Activated CD4-positive, alpha-beta T cell treated with anti-CD3 and anti-CD28 coated beads for 36 hours (primary cell): ENCODE data around the gene TEX13D. TPM values are rescaled to one million over a fixed set of nuclear protein-coding genes. Genes with fewer than 3 reads are reported as not detected.
A peak's percentile ranks its signal among the peaks of the same experiment; 100 is the strongest.

ENCODE experiments used
- ATAC-seq: fragments of 200-7000 bp; cut with Tn5 transposase; one replicate; pipeline ENCODE4 v1.10.0; 2021; ENCODE audit warnings: mild to moderate bottlenecking, moderate library complexity
- CTCF ChIA-PET: fragments of 350-600 bp; sonication (Branson Sonifier 250); formaldehyde crosslinking; loops from one replicate; lab custom pipeline; 2021; ENCODE audit warnings: antibody characterized with exemption; lab: Charles Lee
- POLR2A ChIA-PET: fragments of 350-600 bp; sonication (Branson Sonifier 250); formaldehyde crosslinking; loops from one replicate; lab custom pipeline; 2021; ENCODE audit warnings: antibody characterized with exemption, inconsistent platforms; lab: Charles Lee
- DNase-seq: peaks from one replicate; pipeline ENCODE4 v3.0.0-alpha.2; 2020
- H3K27ac Mint-ChIP-seq: one replicate; pipeline ENCODE4 v1.8.0; 2021; ENCODE audit warnings: mixed read lengths
- H3K27me3 Mint-ChIP-seq: one replicate; pipeline ENCODE4 v1.8.0; 2021; ENCODE audit warnings: mixed read lengths
- H3K36me3 Mint-ChIP-seq: one replicate; pipeline ENCODE4 v1.8.0; 2021; ENCODE audit warnings: low read depth, mixed read lengths
- H3K4me1 Mint-ChIP-seq: one replicate; pipeline ENCODE4 v1.8.0; 2021; ENCODE audit warnings: mixed read lengths
- H3K4me3 Mint-ChIP-seq: one replicate; pipeline ENCODE4 v1.8.0; 2021; ENCODE audit warnings: mild to moderate bottlenecking, moderate library complexity, mixed read lengths
- H3K9me3 Mint-ChIP-seq: one replicate; pipeline ENCODE4 v1.8.0; 2021; ENCODE audit warnings: low read depth, mixed read lengths
- intact Hi-C, 2 experiments: fragments of 100-400 bp; cut with DNase I in 1 of 2; cut with micrococcal nuclease in 1 of 2; formaldehyde crosslinking; loops; one replicate each; pipeline versions ENCODE4 v1.14.2 to v1.15.1; 2022 to 2024; cut with DNase I, micrococcal nuclease
- total RNA-seq, 2 experiments: library from RNA; stranded (reverse); gene quantifications; one replicate each; pipeline ENCODE4 v1.2.3, GENCODE V29; 2021

TEX13D gene
- total RNA-seq, 2 experiments from 2014 or later, result not detected

DNA sequence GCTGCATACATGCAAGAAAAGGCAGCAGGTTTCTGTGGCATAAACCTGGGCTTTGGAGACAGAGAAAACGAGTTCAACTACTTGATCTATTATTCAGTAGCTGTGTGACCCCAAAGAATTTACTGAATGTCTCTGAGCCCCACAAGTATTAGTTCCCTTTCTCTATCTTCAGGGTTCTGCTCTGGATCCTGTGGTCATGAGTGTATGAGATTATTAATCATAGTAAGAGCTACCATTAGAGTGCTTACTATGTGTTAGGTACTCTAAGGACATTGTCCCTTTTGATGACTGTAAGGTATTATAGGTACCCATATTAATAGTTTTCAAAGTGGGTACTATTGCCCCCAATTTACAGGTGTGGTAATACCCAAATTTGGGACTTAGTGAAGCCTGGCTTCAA lies 5.5 kb downstream of the TEX13D start:
- ATAC-seq, result peak; percentile 19
- DNase-seq, result no peak
- Mint-ChIP-seq H3K36me3 (no peaks in the 10 kb centered on the region), H3K27ac (no peak overlapping the region), H3K27me3 (no peaks in the 10 kb centered on the region), H3K9me3 (no peaks in the 10 kb centered on the region), H3K4me1 (peaks cover 51% of the 10 kb centered on the region), H3K4me3 (no peak overlapping the region)
- ChIA-PET POLR2A (no interaction called here), CTCF (interaction anchor here (0.8 to 1.3 kb wide), 3 partner anchors 8 to 123 kb away, joined by 3 to 7 read pairs (median 3); partner anchors contain the start of gene SH2D1A)
- intact Hi-C loops, result no loop called here

DNA sequence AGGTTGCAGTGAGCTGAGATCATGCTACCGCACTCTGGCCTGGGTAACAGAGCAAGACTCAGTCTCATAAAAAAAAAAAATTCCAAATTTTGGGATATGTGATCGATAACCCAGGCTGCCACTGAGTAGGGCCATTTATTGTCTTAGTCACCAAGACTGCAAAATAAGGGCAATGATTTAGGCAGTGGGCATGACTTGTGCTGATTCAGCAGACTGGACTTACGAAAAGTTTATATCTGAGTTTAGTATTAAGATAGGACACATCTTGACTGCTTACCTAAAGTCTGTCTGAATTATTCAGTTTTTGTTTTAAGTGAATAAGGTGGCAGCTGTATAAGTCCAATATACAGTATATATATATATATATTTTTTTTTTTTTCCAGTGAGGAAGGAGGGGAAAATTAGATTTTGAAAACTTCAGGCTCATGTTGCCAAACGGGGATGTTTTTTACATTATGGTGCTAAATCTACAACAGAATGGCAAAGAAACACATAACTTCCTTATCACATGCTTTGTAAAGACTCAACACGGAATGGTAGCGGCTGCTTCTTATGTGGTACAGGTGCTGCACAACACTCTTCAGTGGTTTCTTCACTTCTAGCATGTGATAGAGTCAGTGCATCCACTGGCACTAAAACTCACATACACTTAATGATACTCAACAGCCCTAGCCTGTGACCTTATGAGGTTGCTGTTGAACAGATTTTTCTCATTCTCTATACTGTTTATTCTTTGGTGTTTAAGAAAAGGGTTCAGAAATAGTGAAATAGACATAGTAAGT lies 6.5 kb downstream of the TEX13D start:
- POLR2A ChIA-PET, result no interaction called here
- CTCF ChIA-PET, result no interaction called here

DNA sequence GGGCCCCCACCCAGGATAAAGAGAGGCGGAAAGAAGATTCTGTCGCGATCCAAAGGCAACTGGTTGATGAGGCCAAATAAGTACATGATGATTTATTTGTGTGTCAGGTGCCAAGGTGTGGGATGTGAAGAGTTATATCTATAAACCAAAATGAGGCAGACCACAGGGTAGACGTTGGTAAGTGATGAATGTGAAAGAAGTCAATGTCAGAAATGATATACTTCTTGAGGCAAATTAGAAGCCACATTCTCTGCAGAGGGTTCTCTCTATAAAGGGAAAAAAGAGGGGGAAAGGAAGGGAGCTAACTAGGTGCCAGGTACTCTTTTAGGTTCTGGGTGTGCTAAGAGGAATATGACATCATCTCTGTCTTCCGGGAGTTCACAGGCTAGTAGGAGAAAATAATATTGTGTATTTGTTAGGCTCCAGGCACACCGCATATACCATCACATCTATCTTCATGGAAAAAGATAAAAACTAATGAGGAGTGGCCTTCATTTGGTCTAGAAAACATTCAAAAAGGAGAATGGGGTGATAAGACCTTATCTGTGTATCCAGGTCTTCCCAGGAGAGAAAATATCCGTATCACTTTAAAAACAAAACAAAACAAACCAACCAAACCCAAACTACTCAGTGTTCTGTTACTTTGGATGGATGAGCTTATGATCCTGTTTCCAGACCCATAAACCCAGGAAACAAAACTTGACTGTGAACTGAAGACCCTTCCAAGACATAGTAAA lies 9.1 kb downstream of the TEX13D start:
- no peaks in the 10 kb centered on the region for H3K27me3 Mint-ChIP-seq
- peak overlapping the region; percentile 89 for H3K27ac Mint-ChIP-seq
- peak overlapping the region; percentile 45 for H3K4me3 Mint-ChIP-seq
- DNase-seq (no peak), ATAC-seq (peak; percentile 23)
- H3K36me3 Mint-ChIP-seq, result no peaks in the 10 kb centered on the region
- ChIA-PET POLR2A (interaction anchor here (0.5 kb wide), 1 partner anchor 101 kb away, joined by 9 read pairs; no protein-coding TSS in a partner anchor), CTCF (interaction anchor here (1.1 to 3.0 kb wide), 2 partner anchors 13 to 124 kb away, joined by 3 to 14 read pairs; no protein-coding TSS in a partner anchor)
- intact Hi-C loops, result loop anchor here in 1 of 2 experiments (5.0 to 10.0 kb wide), 2 partner anchors 59 to 953 kb away; no protein-coding TSS in a partner anchor
- H3K9me3 Mint-ChIP-seq, result no peaks in the 10 kb centered on the region
- peaks cover 71% of the 10 kb centered on the region for H3K4me1 Mint-ChIP-seq

More for the DNA sequence above, 6.5 kb downstream of the TEX13D start:
- Mint-ChIP-seq H3K4me1 (peaks cover 61% of the 10 kb centered on the region), H3K27me3 (no peaks in the 10 kb centered on the region), H3K9me3 (no peaks in the 10 kb centered on the region), H3K4me3 (no peak overlapping the region), H3K27ac (peak overlapping the region; percentile 42), H3K36me3 (no peaks in the 10 kb centered on the region)
- intact Hi-C loops, result no loop called here
- ATAC-seq, result peak; percentile 20
- DNase-seq, result no peak

DNA sequence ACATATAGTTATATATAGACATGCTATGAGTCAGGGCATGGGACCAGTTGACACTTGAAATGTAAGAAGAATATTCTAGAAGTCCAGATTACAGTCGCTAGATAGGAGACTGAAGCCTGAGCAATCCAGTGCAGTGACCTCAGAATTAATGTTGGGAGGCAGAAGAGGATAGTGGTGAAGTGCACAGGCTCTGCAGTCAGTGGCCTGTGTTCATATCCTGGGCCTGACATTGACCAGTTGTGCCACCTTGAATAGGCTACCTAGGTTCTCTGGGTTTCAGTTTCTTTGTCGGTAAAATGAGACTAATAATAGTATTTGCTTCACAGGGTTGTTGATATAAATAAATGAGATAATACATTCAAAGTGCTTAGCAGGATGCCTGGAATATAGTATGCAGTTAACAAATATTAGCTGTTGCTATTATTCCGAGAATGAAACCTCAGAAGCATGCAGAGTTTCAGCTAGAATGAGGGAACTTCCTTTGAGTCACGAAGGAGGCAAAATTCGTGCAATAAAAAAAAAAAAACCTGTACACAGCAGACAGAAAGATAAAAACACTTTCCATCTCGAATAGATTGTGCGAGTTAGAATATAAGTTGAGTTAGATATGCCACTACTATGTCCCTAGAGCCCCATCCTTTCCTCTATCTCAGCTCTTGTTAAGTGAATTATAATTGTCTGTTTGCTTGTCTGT lies 9.9 kb downstream of the TEX13D start:
- peaks cover 68% of the 10 kb centered on the region for H3K4me1 Mint-ChIP-seq
- intact Hi-C loops, result loop anchor here in 1 of 2 experiments (5.0 to 10.0 kb wide), 2 partner anchors 60 to 952 kb away; no protein-coding TSS in a partner anchor
- no peaks in the 10 kb centered on the region for H3K27me3 Mint-ChIP-seq
- peak overlapping the region; percentile 89 for H3K27ac Mint-ChIP-seq
- no peaks in the 10 kb centered on the region for H3K9me3 Mint-ChIP-seq
- DNase-seq (no peak), ATAC-seq (no peak)
- ChIA-PET CTCF (interaction anchor here (1.1 to 3.0 kb wide), 3 partner anchors 12 to 125 kb away, joined by 3 to 14 read pairs (median 4); no protein-coding TSS in a partner anchor), POLR2A (interaction anchor here (0.5 to 1.3 kb wide), 3 partner anchors 41 to 101 kb away, joined by 3 to 9 read pairs (median 4); no protein-coding TSS in a partner anchor)
- peak overlapping the region; percentile 45 for H3K4me3 Mint-ChIP-seq
- H3K36me3 Mint-ChIP-seq, result peaks cover 2% of the 10 kb centered on the region

DNA sequence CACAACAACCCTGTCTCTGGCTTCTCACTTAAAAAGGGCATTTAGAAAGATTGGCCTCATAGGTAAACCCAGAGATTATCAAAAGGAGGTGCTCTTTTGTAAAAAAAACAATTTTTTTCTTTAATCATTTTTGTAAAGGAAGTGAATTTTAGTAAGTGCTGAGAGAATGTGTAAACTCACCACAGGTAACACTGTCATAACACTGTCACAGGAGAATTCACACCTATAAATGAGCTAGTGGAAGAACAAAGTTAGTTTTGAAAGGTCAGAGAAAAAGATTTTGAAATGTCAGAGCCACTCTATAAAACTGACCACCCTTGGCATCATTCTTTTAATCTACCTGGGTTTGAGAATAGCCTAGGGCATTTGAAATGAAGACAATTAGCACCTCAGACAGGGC lies 10.6 kb downstream of the TEX13D start:
- peak overlapping the region; percentile 89 for H3K27ac Mint-ChIP-seq
- POLR2A ChIA-PET, result interaction anchor here (0.9 to 1.3 kb wide), 2 partner anchors 41 to 77 kb away, joined by 3 to 4 read pairs; no protein-coding TSS in a partner anchor
- intact Hi-C loops, result loop anchor here in 1 of 2 experiments (5.0 to 10.0 kb wide), 2 partner anchors 61 to 952 kb away; no protein-coding TSS in a partner anchor
- H3K36me3 Mint-ChIP-seq, result peaks cover 2% of the 10 kb centered on the region
- H3K27me3 Mint-ChIP-seq, result no peaks in the 10 kb centered on the region
- no peaks in the 10 kb centered on the region for H3K9me3 Mint-ChIP-seq
- DNase-seq (no peak), ATAC-seq (no peak)
- peaks cover 62% of the 10 kb centered on the region for H3K4me1 Mint-ChIP-seq
- peak overlapping the region; percentile 45 for H3K4me3 Mint-ChIP-seq
- CTCF ChIA-PET, result interaction anchor here (1.5 to 3.0 kb wide), 2 partner anchors 105 to 125 kb away, joined by 4 to 14 read pairs; no protein-coding TSS in a partner anchor

DNA sequence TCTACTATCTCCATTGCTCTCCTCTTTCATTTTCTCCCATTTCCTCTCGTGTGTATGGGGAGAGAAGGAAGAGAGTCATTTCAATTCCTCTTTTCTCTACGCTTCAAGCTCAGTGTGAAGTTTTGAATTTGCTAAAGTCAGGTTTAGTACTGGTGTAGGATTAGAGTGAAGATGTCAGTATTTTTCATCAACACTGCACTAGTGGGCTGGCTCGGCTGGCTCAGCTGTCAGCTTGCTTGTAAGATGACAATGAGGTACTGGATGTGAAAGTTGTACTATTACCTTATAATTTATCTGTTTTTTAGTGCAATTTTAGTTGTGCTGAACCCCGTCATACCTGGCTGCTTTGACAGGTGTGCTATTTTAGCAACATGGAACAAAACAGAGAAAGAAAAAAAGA lies 11.8 kb downstream of the TEX13D start:
- Mint-ChIP-seq H3K27ac (peak overlapping the region; percentile 90), H3K36me3 (peaks cover 2% of the 10 kb centered on the region), H3K9me3 (no peaks in the 10 kb centered on the region), H3K4me1 (peaks cover 59% of the 10 kb centered on the region), H3K27me3 (no peaks in the 10 kb centered on the region), H3K4me3 (peak overlapping the region; percentile 60)
- intact Hi-C loops, result loop anchor here in 1 of 2 experiments (5.0 to 10.0 kb wide), 2 partner anchors 62 to 951 kb away; no protein-coding TSS in a partner anchor
- ChIA-PET CTCF (interaction anchor here (1.5 kb wide), 1 partner anchor 10 kb away, joined by 3 read pairs; no protein-coding TSS in a partner anchor), POLR2A (no interaction called here)
- DNase-seq (peak; percentile 38), ATAC-seq (no peak)

DNA sequence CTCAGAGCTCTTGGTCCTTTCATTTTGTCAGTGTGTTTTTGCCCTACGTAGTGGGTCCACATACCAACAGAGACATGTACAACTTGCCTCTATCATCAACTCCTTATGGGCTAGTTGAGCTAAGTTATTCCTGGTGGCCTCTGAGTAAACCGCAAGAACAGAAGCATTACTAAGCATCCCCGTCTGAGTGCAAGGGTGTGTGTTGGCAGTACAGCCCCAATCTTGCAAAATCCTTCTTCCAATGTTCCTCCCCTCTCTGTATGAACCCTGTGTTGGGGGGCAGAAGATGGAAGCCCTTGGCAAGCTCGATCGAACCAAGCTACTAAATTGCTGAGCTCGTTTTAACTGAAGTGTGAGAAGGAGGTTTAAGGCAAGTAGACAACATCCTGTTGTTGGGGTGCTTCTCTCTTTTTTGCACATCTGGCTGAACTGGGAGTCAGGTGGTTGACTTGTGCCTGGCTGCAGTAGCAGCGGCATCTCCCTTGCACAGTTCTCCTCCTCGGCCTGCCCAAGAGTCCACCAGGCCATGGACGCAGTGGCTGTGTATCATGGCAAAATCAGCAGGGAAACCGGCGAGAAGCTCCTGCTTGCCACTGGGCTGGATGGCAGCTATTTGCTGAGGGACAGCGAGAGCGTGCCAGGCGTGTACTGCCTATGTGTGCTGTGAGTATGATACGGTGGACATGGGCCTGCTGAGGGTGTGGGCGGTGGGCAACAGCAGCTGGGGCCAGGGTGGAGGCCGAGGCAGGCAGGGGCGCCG lies 13.8 kb downstream of the TEX13D start, which contains the start of gene SH2D1A:
TSS of gene SH2D1A (plus strand) at position 447 of the 760 bp plus-strand sequence. CDS start at position 527, 80 bp downstream.
- Mint-ChIP-seq H3K9me3 (no peaks in the 10 kb centered on the region), H3K4me3 (peak within 1 kb of the TSS; percentile 88), H3K4me1 (peaks cover 46% of the 10 kb centered on the region), H3K27ac (peak within 1 kb of the TSS; percentile 95), H3K27me3 (no peaks in the 10 kb centered on the region), H3K36me3 (peaks cover 2% of the 10 kb centered on the region)
- intact Hi-C loops, result loop anchor here (2.0 to 10.0 kb wide), 8 partner anchors 45 to 949 kb away; partner anchors contain the start of gene STAG2 (in 1 of the 2)
- ATAC-seq, result peak; percentile 35
- ChIA-PET CTCF (interaction anchor here (0.6 to 1.5 kb wide), 6 partner anchors 9 to 131 kb away, joined by 3 to 4 read pairs (median 3); no protein-coding TSS in a partner anchor), POLR2A (no interaction called here)
- peak; percentile 36 for DNase-seq

DNA sequence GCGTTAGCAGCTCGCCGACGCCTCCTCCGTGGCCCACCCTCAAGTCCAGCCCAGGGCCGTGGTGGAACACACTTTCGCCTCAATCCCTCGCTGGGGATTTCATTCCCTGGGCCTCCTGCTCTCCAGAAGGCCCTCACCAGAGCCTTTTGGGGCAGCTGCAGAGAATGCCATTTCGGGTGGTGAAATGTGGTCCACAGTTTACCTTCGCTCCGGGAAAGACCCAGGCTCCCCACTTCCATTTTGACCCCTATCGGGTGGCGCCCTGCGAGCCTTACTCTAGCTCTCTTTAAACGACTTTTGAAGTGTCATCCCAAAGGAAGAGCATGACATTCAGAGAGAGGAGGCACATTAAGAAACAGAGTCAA lies 14.4 kb downstream of the TEX13D start:
- H3K9me3 Mint-ChIP-seq, result no peaks in the 10 kb centered on the region
- H3K36me3 Mint-ChIP-seq, result peaks cover 3% of the 10 kb centered on the region
- no peaks in the 10 kb centered on the region for H3K27me3 Mint-ChIP-seq
- ATAC-seq (peak; percentile 1), DNase-seq (no peak)
- H3K27ac Mint-ChIP-seq, result peak overlapping the region; percentile 95
- ChIA-PET POLR2A (no interaction called here), CTCF (interaction anchor here (0.6 to 1.5 kb wide), 6 partner anchors 9 to 130 kb away, joined by 3 to 4 read pairs (median 3); no protein-coding TSS in a partner anchor)
- H3K4me1 Mint-ChIP-seq, result peaks cover 44% of the 10 kb centered on the region
- H3K4me3 Mint-ChIP-seq, result peak overlapping the region; percentile 88
- intact Hi-C loops, result loop anchor here (1.0 to 10.0 kb wide), 11 partner anchors 11 to 948 kb away; partner anchors contain the start of gene STAG2 (in 1 of the 2)

DNA sequence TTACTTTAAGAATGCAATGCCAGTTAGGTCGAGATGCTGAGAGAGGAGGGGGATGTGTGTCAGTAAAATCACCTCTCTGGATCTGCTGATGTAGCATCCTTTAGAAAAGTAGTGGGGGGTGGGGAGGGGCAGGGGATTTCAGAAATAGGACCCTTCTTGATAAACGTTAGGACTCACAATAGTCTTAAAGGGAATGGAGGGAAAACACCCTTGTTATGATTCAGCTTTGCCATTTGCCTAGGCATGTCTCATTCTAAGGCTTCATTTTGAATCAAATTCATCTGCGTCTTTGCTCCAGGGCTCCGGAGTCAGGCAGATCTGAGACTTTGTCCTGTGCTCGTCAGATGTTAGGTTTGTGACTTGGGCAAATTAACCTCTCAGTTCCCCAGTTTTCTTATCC lies 14.8 kb downstream of the TEX13D start:
- Mint-ChIP-seq H3K9me3 (no peaks in the 10 kb centered on the region), H3K4me1 (peaks cover 42% of the 10 kb centered on the region), H3K27me3 (no peaks in the 10 kb centered on the region), H3K4me3 (peak overlapping the region; percentile 88), H3K36me3 (peaks cover 3% of the 10 kb centered on the region), H3K27ac (peak overlapping the region; percentile 95)
- ChIA-PET CTCF (interaction anchor here (0.6 to 1.3 kb wide), 4 partner anchors 15 to 128 kb away, joined by 3 read pairs; no protein-coding TSS in a partner anchor), POLR2A (no interaction called here)
- ATAC-seq (peak; percentile 66), DNase-seq (peak; percentile 66)
- intact Hi-C loops, result loop anchor here (1.0 to 10.0 kb wide), 11 partner anchors 11 to 948 kb away; partner anchors contain the start of gene STAG2 (in 1 of the 2)
